Nephron progenitor cell (in vitro differentiated cells): ENCODE measurements around the gene KANSL1.
A peak's percentile ranks its signal among the peaks of the same experiment; 100 is the strongest.
"Not testable (repeated sequence)": the region's sequence is repeated elsewhere in the genome, so short reads cannot be mapped to it uniquely, and the experiment has no call there.

ENCODE experiments used
- DNase-seq: peaks from one replicate; pipeline ENCODE4 v3.0.0; 2021
- H3K27ac Mint-ChIP-seq: 2 replicates; pipeline ENCODE4 v1.8.0; 2021; ENCODE audit warnings: mild to moderate bottlenecking, moderate library complexity, mixed read lengths
- H3K27me3 Mint-ChIP-seq: 2 replicates; pipeline ENCODE4 v1.8.0; 2021; ENCODE audit warnings: mild to moderate bottlenecking, low read depth, mixed read lengths; ENCODE audit not compliant: poor library complexity
- H3K36me3 Mint-ChIP-seq: 2 replicates; pipeline ENCODE4 v1.8.0; 2021; ENCODE audit warnings: low read depth, mixed read lengths
- H3K4me1 Mint-ChIP-seq: 2 replicates; pipeline ENCODE4 v1.8.0; 2021; ENCODE audit warnings: mixed read lengths
- H3K4me3 Mint-ChIP-seq: 2 replicates; pipeline ENCODE4 v1.8.0; 2021; ENCODE audit warnings: mild to moderate bottlenecking, moderate library complexity, mixed read lengths
- H3K9me3 Mint-ChIP-seq: 2 replicates; pipeline ENCODE4 v1.8.0; 2021; ENCODE audit warnings: mild to moderate bottlenecking, moderate library complexity, mixed read lengths
- TF ChIP-seq, protein P1 (sequence below): fragments of 200-600 bp; sonication (generic); IDR thresholded peaks from 2 replicates; pipeline ENCODE4 v1.5.0; 2021; ENCODE audit warnings: antibody characterized with exemption

Gene KANSL1

DNA sequence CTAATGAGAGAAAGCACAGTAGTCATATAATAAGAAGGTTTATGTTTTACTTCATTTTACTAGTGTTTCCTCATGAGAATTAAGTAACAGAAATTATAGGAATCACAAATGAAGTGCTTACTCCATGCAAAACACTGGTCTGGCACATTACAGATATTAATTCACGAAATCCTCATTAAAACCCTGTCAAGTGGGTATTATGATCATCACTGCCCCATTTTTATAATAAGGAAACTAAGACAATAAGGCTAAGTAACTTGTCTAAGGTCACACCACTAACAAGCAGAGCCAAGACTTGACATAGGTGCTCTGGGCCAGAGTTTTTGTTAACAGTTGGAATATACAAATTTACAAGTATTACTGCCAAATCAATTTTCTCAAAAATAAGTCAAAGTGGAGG is 83.0 kb downstream of the KANSL1 start:
- Mint-ChIP-seq H3K9me3 (no peaks in the 10 kb centered on the region), H3K4me1 (peaks cover 44% of the 10 kb centered on the region)

DNA sequence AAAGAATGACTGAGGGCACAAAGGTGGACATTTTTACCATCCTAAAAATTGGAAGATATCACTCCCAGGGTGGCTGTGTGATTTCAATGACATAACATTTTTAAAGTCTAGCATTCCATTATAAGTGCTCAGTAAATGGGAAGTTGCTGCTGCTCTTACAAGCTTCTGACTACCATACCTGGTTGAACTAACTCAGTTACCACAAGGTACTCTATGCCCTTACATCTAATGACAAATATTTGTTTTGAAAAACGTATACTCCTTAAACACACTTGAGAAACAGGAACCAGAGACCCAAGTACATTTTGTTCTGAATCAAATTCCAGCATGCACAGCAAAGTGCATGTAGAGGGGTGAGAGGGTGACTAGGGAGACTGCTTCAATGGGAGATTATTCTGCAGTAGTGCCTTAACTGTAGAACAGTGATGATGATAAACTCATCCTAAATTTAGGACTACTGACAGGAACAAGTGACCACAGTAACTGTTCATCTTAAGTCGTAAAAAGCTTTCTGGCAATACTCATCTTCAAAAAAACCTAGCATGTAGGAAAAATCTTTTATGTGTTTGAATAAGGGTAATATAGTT is 83.5 kb downstream of the KANSL1 start:
- TF ChIP-seq, protein P1, sequence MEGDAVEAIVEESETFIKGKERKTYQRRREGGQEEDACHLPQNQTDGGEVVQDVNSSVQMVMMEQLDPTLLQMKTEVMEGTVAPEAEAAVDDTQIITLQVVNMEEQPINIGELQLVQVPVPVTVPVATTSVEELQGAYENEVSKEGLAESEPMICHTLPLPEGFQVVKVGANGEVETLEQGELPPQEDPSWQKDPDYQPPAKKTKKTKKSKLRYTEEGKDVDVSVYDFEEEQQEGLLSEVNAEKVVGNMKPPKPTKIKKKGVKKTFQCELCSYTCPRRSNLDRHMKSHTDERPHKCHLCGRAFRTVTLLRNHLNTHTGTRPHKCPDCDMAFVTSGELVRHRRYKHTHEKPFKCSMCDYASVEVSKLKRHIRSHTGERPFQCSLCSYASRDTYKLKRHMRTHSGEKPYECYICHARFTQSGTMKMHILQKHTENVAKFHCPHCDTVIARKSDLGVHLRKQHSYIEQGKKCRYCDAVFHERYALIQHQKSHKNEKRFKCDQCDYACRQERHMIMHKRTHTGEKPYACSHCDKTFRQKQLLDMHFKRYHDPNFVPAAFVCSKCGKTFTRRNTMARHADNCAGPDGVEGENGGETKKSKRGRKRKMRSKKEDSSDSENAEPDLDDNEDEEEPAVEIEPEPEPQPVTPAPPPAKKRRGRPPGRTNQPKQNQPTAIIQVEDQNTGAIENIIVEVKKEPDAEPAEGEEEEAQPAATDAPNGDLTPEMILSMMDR = no peak
- H3K27ac Mint-ChIP-seq = no peak overlapping the region
- peaks cover 44% of the 10 kb centered on the region for H3K4me1 Mint-ChIP-seq

More for the DNA sequence above, 83.0 kb downstream of the KANSL1 start:
- Mint-ChIP-seq H3K27me3 (no peaks in the 10 kb centered on the region), H3K4me3 (no peak overlapping the region), H3K36me3 (peaks cover 39% of the 10 kb centered on the region), H3K27ac (no peak overlapping the region)
- DNase-seq = no peak
- TF ChIP-seq, protein P1 = no peak

DNA sequence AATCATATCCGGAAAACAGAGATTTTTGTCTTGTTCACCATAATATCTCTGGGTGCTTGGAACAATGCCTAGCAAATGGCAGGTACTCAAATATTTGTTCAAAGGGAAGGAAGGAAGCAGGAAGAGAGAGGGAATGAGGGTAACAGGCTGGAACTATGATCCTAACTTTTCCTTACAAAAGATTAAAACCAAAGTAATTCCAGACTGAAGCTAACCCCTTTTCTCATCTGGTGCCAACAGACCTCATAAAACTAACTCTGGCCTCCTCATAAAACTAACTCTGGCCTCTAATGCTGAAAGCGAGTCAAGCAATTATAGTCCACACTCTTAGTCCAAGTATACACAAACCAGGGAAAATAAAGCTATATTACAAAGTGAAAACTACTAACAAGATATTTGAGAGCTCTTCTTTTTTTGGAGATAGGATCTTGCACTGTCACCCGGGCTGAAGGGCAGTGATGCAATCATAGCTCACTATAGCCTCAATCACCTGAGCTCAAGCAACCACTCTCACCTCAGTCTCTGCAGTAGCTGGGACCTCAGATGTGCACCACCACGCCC is 84.6 kb downstream of the KANSL1 start:
- peaks cover 29% of the 10 kb centered on the region for H3K36me3 Mint-ChIP-seq
- peak overlapping the region; percentile 47 for H3K27ac Mint-ChIP-seq
- no peak for DNase-seq
- H3K27me3 Mint-ChIP-seq = no peaks in the 10 kb centered on the region
- H3K4me3 Mint-ChIP-seq = no peak overlapping the region
- TF ChIP-seq, protein P1 = no peak
- H3K4me1 Mint-ChIP-seq = peaks cover 50% of the 10 kb centered on the region
- no peaks in the 10 kb centered on the region for H3K9me3 Mint-ChIP-seq

More for the DNA sequence above, 83.5 kb downstream of the KANSL1 start:
- Mint-ChIP-seq H3K36me3 (peaks cover 39% of the 10 kb centered on the region), H3K27me3 (no peaks in the 10 kb centered on the region), H3K9me3 (no peaks in the 10 kb centered on the region), H3K4me3 (no peak overlapping the region)
- no peak for DNase-seq

DNA sequence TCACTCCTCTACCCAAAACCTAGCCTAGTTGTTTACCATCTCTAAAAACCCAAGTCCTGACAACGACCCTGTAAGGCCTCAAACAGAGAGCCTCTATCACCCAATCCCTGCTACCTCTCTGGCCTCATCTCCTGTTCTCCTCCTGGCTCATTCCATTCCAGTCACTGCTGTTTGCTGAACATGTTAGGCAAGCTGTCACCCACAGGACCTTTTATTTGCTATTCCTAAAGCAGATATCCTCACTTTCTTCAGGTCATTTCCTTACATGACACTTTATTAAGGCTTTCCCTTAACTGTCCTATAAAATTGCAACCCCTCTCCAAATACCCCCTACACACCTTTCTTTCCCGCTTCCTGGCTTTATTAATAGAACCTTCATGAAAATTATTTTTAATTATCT is 85.1 kb downstream of the KANSL1 start:
- no peak for DNase-seq
- H3K4me1 Mint-ChIP-seq = peaks cover 54% of the 10 kb centered on the region
- peaks cover 24% of the 10 kb centered on the region for H3K36me3 Mint-ChIP-seq
- H3K9me3 Mint-ChIP-seq = no peaks in the 10 kb centered on the region
- TF ChIP-seq, protein P1 = no peak
- H3K4me3 Mint-ChIP-seq = no peak overlapping the region
- no peaks in the 10 kb centered on the region for H3K27me3 Mint-ChIP-seq
- peak overlapping the region; percentile 21 for H3K27ac Mint-ChIP-seq

DNA sequence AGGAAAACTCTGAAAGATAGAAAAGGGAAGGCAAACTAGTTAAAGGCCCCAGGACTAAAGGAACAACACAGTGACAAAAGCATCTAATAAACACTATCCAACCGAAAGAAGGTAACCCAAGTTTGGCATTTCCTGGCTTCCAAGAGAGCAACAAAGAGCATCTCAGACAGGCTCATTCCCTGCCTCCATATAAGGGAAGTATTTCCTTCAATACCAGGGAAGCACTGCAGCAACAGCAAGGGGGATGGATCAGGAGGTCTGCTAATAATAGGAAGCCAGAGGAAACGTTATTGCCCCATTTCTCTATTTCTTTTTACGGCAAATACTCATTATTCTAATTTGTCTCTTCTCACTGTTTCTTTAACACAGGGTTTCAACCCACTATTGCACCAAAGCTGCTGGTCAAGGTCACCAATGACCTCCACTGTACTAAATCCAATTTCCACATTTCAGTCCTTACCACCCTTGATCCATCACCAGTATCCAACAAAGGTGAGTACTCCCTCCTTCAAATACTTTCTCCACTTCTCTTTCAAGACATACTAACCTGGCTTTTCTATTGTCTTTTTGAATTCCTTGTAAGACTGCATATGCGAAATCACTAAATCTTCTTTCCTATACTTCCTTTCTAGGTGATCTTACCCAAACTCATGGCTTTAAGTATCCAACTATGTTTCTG is 86.1 kb downstream of the KANSL1 start:
- H3K27me3 Mint-ChIP-seq = no peaks in the 10 kb centered on the region
- H3K27ac Mint-ChIP-seq = peak overlapping the region; percentile 23
- TF ChIP-seq, protein P1 = no peak
- H3K9me3 Mint-ChIP-seq = no peaks in the 10 kb centered on the region
- H3K4me1 Mint-ChIP-seq = peaks cover 62% of the 10 kb centered on the region
- no peak overlapping the region for H3K4me3 Mint-ChIP-seq
- DNase-seq = no peak
- peaks cover 18% of the 10 kb centered on the region for H3K36me3 Mint-ChIP-seq

DNA sequence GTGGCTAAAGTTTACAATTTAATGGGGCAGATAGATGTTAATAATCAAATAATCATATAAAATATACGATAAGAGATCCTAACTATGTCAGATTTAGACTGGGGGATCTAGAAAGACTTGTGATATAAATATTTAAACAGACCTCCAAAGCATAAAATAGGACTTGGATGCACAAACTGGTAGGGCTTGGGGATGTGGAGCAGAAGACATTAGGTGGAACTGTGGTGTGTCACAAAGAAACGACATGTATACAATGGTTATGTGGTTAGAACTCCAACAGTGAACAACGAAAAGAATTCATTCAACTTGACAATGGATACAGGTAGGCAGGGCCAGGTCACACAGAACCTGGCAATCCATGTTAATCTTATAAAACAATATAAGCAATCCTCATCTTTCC is 90.4 kb downstream of the KANSL1 start:
- H3K9me3 Mint-ChIP-seq, DNase-seq, H3K4me3 Mint-ChIP-seq, H3K27me3 Mint-ChIP-seq: not testable (repeated sequence)
- Mint-ChIP-seq H3K36me3 (peaks cover 22% of the 10 kb centered on the region), H3K27ac (peak overlapping the region; percentile 62), H3K4me1 (peaks cover 24% of the 10 kb centered on the region)

DNA sequence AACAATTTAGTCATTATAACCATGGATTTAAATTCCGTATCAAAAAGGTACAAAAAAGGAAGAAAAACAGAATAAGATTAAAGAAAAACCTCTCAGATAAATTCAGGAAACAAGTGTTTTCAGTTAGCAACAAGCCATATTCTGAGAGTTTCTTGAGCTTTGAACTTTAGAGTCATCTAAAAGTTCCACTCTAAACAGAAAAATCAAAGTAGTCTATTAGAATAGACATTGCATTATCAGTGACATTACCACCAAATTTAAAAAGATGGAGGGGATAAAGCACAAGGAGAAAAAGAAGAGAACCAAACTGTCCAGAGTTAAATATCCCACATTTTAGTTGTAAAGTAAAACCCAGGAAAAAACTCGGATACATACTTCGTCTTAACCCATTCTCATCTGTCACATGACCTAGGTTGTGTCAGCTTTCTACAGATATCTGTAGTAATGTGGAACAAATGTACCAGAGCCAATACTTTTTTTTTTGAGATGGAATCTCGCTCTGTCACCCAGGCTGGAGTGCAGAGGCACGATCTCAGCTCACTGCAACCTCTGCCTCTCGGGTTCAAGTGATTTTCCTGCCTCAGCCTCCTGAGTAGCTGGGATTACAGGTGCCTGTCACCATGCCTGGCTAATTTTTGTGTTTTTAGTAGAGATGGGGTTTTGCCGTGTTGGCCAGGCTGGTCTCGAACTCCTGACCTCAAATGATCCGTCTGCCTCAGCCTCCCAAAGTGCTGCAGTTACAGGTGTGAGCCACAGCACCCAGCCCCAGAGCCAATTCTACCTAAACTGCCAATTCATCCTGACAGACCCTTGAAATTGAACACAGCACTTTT is 91.2 kb downstream of the KANSL1 start:
- not testable (repeated sequence) for H3K9me3 Mint-ChIP-seq, DNase-seq, H3K4me3 Mint-ChIP-seq, H3K27me3 Mint-ChIP-seq
- Mint-ChIP-seq H3K4me1 (peaks cover 17% of the 10 kb centered on the region), H3K27ac (peak overlapping the region; percentile 62), H3K36me3 (peaks cover 23% of the 10 kb centered on the region)
